ENCODE results near the gene SRRM2.

SRRM2 gene

GRCh38 chr16:2778630-2778958, 26.2 kb downstream of the SRRM2 start:
- no peak for DNase-seq

- no peak for DNase-seq
Measured at GRCh38 chr16:2779151-2779920, 26.9 kb downstream of the SRRM2 start.

- no peak for DNase-seq
Measured at GRCh38 chr16:2779978-2780898, 27.8 kb downstream of the SRRM2 start.

- DNase-seq = no peak
Measured at GRCh38 chr16:2782583-2783351, 30.3 kb downstream of the SRRM2 start.

- DNase-seq = no peak
Measured at GRCh38 chr16:2783581-2784357, 31.3 kb downstream of the SRRM2 start.

GRCh38 chr16:2784358-2785100, 32.1 kb downstream of the SRRM2 start:
- no peak for DNase-seq

- DNase-seq = no peak
Measured at GRCh38 chr16:2785101-2785991, 32.9 kb downstream of the SRRM2 start.

- DNase-seq = no peak
Measured at GRCh38 chr16:2786061-2786825, 33.8 kb downstream of the SRRM2 start.

- no peak for DNase-seq
Measured at GRCh38 chr16:2786826-2787151, 34.4 kb downstream of the SRRM2 start.

- DNase-seq = no peak
Measured at GRCh38 chr16:2787406-2787805, 35.0 kb downstream of the SRRM2 start, which contains the start of gene PRSS33. PRSS33 (minus strand) TSS chr16:2787560; CDS start chr16:2786547, 1,013 bp downstream.

GRCh38 chr16:2787961-2788360, 35.5 kb downstream of the SRRM2 start:
- DNase-seq = no peak

- DNase-seq = no peak
Measured at GRCh38 chr16:2790631-2791030, 38.2 kb downstream of the SRRM2 start.

- DNase-seq = no peak
Measured at GRCh38 chr16:2791174-2791573, 38.7 kb downstream of the SRRM2 start.

GRCh38 chr16:2792940-2793339, 40.5 kb downstream of the SRRM2 start:
- no peak for DNase-seq

GRCh38 chr16:2795395-2796143, 43.1 kb downstream of the SRRM2 start:
- DNase-seq = no peak

- DNase-seq = no peak
Measured at GRCh38 chr16:2798723-2799204, 46.3 kb downstream of the SRRM2 start.

GRCh38 chr16:2799205-2799858, 46.9 kb downstream of the SRRM2 start:
- DNase-seq = no peak

GRCh38 chr16:2799859-2800226, 47.4 kb downstream of the SRRM2 start:
- no peak for DNase-seq

All from effector CD4-positive, alpha-beta T cell (primary cell).